Colonic mucosa (tissue), 4 donors: ENCODE data around the gene DCUN1D3. TPM values are rescaled to one million over a fixed set of nuclear protein-coding genes. Genes with fewer than 3 reads are reported as not detected.

Experiments
- DNase-seq: peaks from one replicate; pipeline ENCODE4 v3.0.0-alpha.2; 2020
- H3K27ac ChIP-seq: fragments of 200-600 bp; one replicate; pipeline ENCODE4 v1.8.0; 2021
- H3K27me3 ChIP-seq: fragments of 200-600 bp; one replicate; pipeline ENCODE4 v1.8.0; 2021
- H3K36me3 ChIP-seq: fragments of 200-600 bp; one replicate; pipeline ENCODE4 v1.8.0; 2021
- H3K4me1 ChIP-seq: fragments of 200-600 bp; one replicate; pipeline ENCODE4 v1.8.0; 2021; ENCODE audit warnings: mild to moderate bottlenecking
- H3K4me3 ChIP-seq: fragments of 200-600 bp; one replicate; pipeline ENCODE4 v1.8.0; 2021
- H3K9ac ChIP-seq, 2 donors: one replicate each; pipeline ENCODE4 v1.7.0; 2013; ENCODE audit warnings: control low read depth in 2 of 2, low read depth in 2 of 2, low read length in 2 of 2
- H3K9me3 ChIP-seq: fragments of 200-600 bp; one replicate; pipeline ENCODE4 v1.8.0; 2021
- CTCF ChIP-seq: fragments of 200-600 bp; IDR thresholded peaks from one replicate; pipeline ENCODE4 v1.8.0; 2022; ENCODE audit warnings: antibody characterized with exemption, mild to moderate bottlenecking
- intact Hi-C: fragments of 100-400 bp; cut with DNase I; formaldehyde crosslinking; loops from one replicate; pipeline ENCODE4 v1.14.1; 2022
- total RNA-seq, 2 donors: library from RNA; stranded (reverse); fragmentation: NEBNext Ultra II Directional in 1 of 2; extraction: Animal tissue kit (Norgen Biotek cat#: 25700) in 1 of 2; gene quantifications; one replicate each; pipeline ENCODE4 v1.2.1, GENCODE V29; 2021
- donor health status: healthy.
- donor health status: DM: no; HTN: no; CAD: no.
- donor health status: DM: no; HTN: no; CAD: no.

The DCUN1D3 gene
- total RNA-seq, 2 donors from 2014 or later, result 6.0 to 15.0 TPM

- Histone ChIP-seq H3K27ac (no peak overlapping the region), H3K4me3 (no peak overlapping the region), H3K9me3 (no peaks in the 10 kb centered on the region), H3K9ac (no peak overlapping the region), H3K4me1 (no peaks in the 10 kb centered on the region), H3K27me3 (no peaks in the 10 kb centered on the region), H3K36me3 (no peaks in the 10 kb centered on the region)
- TF ChIP-seq CTCF, result no peak
- DNase-seq, result no peak
- intact Hi-C loops, result loop anchor here (10.0 kb wide), 1 partner anchor 60 kb away; no protein-coding TSS in a partner anchor
Measured at GRCh38 chr16:20854963-20855362, 45.2 kb downstream of the DCUN1D3 start.

GRCh38 chr16:20853981-20854620, 46.1 kb downstream of the DCUN1D3 start:
- Histone ChIP-seq H3K27me3 (no peaks in the 10 kb centered on the region), H3K9ac (no peak overlapping the region), H3K9me3 (no peaks in the 10 kb centered on the region), H3K4me3 (no peak overlapping the region), H3K36me3 (no peaks in the 10 kb centered on the region), H3K27ac (no peak overlapping the region), H3K4me1 (no peaks in the 10 kb centered on the region)
- intact Hi-C loops, result loop anchor here (10.0 kb wide), 1 partner anchor 61 kb away; no protein-coding TSS in a partner anchor
- TF ChIP-seq CTCF, result no peak
- no peak for DNase-seq

GRCh38 chr16:20853143-20853542, 47.0 kb downstream of the DCUN1D3 start:
- H3K27ac ChIP-seq, result no peak overlapping the region

GRCh38 chr16:20851601-20852000, 48.6 kb downstream of the DCUN1D3 start:
- Histone ChIP-seq H3K27me3 (no peaks in the 10 kb centered on the region), H3K9me3 (no peaks in the 10 kb centered on the region), H3K4me1 (no peaks in the 10 kb centered on the region), H3K4me3 (no peak overlapping the region), H3K9ac (peak overlapping the region in 1 of 2 donors; percentile 19), H3K27ac (no peak overlapping the region), H3K36me3 (no peaks in the 10 kb centered on the region)
- intact Hi-C loops, result loop anchor here (2.0 to 10.0 kb wide), 2 partner anchors 63 to 231 kb away; no protein-coding TSS in a partner anchor
- no peak for TF ChIP-seq CTCF
- peak; percentile 41 for DNase-seq

More at GRCh38 chr16:20853143-20853542, 47.0 kb downstream of the DCUN1D3 start:
- no peak overlapping the region for H3K9ac ChIP-seq
- no peaks in the 10 kb centered on the region for H3K4me1 ChIP-seq
- no peaks in the 10 kb centered on the region for H3K27me3 ChIP-seq
- intact Hi-C loops, result loop anchor here (10.0 kb wide), 1 partner anchor 62 kb away; no protein-coding TSS in a partner anchor
- no peak for DNase-seq
- TF ChIP-seq CTCF, result no peak
- no peaks in the 10 kb centered on the region for H3K36me3 ChIP-seq
- no peak overlapping the region for H3K4me3 ChIP-seq
- no peaks in the 10 kb centered on the region for H3K9me3 ChIP-seq

GRCh38 chr16:20850981-20851380, 49.2 kb downstream of the DCUN1D3 start:
- no peak for TF ChIP-seq CTCF
- DNase-seq, result no peak
- intact Hi-C loops, result loop anchor here (2.0 to 10.0 kb wide), 2 partner anchors 64 to 232 kb away; no protein-coding TSS in a partner anchor
- Histone ChIP-seq H3K27ac (no peak overlapping the region), H3K9ac (peak overlapping the region in 1 of 2 donors; percentile 19), H3K9me3 (no peaks in the 10 kb centered on the region), H3K4me3 (no peak overlapping the region), H3K27me3 (no peaks in the 10 kb centered on the region), H3K4me1 (no peaks in the 10 kb centered on the region), H3K36me3 (no peaks in the 10 kb centered on the region)
